NCI-H146 treated with DMSO at 0.1 percent for 48 hours (cell line): Measurements from ENCODE around the gene GNE.
"Not testable (repeated sequence)": the region's sequence is repeated elsewhere in the genome, so short reads cannot be mapped to it uniquely, and the experiment has no call there.

ENCODE experiments used
- DNase-seq: peaks from one replicate; lab custom pipeline; 2025; ENCODE audit not compliant: unreplicated experiment; lab: John Stamatoyannopoulos, UW

The GNE gene

DNA sequence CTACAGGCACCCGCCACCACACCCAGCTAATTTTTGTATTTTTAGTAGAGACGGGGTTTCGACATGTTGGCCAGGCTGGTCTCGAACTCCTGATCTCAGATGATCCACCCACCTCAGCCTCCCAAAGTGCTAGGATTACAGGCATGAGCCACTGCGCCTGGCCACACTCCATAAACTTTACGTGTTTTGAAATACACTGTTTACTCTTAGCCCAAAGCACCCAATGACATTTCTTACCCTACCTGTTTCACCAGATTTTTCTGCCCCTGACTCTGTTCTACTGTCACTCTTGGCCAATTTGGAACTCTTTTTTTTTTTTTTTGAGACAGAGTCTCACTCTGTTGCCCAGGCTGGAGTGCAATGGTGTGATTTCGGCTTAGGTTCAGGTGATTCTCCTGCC, 15.1 kb upstream of the GNE start:
- DNase-seq, result not testable (repeated sequence)

DNA sequence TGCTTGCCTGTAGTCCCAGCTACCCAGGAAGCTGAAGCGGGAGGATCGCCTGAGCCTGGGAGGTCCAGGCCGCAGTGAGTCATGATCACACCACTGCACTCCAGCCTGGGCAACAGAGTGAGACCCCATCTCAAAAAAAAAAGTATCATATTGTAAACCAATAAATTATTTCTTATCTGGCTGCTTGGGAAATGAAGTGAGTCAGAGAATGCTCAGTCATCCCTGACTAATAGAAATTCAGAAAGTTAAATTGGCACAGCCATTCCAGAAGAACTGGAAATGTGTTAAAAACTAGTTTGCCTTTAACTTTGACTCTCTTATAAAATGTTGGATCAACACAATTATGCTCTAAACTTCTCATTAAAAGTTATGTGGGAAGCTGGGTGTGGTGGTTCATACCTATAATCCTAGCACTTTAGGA, 9.8 kb upstream of the GNE start:
- DNase-seq, result no peak

DNA sequence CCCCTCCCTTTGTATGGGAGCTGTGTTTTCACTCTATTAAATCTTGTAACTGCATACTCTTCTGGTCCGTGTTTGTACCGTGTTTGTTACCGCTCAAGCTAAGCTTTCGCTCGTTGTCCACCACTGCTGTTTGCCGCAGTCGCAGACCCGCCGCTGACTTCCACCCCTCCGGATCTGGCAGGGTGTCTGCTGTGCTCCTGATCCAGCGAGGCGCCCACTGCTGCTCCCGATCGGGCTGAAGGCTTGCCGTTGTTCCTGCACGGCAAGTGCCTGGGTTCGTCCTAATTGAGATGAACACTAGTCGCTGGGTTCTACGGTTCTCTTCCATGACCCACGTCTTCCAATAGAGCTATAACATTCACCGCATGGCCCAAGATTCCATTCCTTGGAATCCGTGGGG, 6.6 kb upstream of the GNE start:
- DNase-seq, result no peak

DNA sequence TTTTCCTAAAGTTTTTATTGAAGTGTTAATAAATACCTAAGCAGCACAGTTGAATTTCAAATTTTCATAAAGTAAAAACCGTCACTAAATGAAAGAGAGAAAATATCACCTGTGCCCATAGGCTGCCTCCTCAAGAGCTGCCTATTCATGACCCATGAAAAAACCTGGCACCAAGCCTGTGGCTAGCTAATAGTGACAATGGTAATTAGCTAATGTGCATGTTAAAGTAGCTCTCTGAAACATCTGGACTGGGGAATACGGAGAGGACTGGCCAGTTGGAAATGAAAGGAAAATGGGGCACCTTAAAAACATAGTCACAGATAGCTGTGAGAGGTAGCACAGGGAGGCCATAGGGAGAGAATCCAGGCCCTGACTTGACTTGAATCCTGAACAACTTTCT, 5.4 kb upstream of the GNE start:
- peak; percentile 2 for DNase-seq

DNA sequence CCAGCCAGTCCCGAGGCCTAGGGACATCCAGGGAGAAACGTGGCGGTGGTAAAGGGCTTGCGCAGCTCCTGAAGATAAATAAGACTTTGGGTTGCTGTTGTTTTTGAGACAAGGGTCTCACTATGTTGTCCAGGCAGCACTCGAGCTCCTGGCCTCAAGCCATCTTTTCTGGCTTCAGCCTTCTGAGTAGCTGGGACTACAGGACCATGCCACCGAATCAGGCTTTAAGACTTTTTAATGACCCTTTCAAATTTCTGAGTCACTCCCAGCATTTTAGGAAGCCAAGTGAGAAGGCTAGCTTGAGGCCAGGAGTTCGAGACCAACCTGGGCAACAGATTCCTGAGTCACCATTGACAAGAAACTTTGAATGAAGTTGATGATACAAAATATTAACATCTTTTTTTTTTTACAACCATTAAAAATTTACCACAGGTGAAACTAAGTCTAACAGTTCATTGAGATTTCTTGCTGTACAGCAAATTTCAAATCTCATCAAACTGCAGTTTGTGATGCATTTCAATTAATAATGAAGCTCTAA, 817 bp upstream of the GNE start:
- no peak for DNase-seq

DNA sequence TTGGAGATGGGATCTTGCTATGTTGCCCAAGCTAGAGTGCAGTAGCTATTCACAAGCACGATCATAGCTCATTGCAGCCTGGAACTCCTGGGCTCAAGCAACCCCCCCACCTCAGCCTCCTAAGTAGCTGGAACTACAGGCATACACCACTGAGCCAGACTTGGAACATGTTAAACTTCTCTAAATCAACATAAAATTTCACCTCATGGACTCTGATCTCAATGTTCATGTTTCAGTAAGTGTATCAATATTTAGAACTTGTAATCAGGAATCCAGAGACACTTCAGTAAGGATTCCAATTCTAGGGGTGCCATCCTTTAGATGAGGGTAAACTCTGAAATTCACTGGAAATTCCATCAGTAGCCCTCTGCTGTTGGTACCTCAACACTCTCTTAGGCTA, 6.8 kb downstream of the GNE start:
- no peak for DNase-seq

DNA sequence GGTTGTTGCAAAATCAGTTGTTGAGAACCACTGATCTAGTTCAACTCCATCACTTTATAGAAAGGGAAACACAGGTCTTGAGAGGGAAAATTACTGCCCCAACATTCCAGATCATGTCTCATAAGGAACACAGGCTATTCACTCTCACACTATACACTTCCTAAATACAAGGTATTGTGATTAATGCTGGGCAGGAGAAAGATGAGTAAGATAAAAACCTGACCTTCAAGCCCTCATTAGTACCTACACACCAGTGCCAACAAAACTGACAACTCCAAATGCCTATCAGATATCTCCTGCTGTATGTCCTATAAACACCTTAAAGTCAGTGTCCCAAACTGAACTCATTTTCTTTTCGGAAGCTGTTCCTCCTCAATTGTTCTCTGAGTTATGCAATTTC, 8.2 kb downstream of the GNE start:
- DNase-seq, result no peak

DNA sequence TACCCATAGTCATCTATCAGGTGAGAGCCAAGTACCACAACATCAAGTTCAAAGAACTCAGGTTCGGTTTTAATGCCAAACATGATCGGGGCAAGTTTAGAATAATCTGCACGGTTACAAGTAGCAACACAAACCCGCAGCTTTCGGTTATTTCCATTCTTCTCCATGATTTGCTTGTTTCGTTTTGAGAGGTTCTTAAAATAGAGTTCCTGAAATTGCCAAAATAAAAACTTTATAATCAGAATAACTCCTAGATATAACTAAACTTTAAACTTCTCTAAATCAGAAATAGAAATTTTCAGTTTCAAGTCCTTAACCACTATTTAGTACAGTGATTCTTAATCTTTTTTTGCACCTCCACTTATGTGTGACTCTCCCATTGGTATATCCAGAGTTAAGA, 9.1 kb downstream of the GNE start:
- no peak for DNase-seq

DNA sequence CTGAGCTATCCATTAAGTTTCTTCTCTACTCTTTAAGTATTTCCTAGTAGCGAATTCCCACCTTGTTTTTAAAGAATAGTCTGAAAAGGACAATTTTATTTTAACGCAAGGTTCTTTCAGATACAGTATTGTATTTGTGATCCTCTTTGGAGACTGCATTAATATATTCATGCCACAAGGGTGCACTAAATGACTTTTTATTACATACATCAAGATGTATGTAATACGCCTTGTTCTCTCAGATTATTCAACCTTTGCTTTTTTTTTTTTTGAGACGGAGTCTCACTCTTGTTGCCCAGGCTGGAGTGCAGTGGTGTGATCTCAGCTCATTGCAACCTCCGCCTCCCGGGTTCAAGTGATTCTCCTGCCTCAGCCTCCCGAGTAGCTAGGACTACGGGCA, 10.2 kb downstream of the GNE start:
- DNase-seq, result peak; percentile 21

DNA sequence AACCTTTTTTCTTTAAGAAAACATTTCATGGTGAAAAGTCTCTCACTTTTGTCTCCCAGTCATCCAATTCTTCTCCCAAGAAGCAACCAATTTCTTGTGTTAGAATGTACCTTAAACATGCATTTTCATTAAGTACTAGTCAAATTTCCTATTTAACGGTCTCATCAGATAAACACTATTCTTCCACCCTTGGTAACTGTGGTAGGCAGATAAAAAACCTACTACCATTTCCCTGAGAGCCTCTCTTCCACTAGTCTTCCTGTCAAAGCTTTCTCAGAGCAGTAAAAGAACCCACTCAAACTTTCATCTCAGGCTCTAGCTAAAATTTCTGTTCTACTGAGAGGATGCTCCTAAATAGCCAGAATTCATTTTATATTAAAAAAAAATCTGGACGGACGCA, 10.9 kb downstream of the GNE start:
- DNase-seq, result no peak

DNA sequence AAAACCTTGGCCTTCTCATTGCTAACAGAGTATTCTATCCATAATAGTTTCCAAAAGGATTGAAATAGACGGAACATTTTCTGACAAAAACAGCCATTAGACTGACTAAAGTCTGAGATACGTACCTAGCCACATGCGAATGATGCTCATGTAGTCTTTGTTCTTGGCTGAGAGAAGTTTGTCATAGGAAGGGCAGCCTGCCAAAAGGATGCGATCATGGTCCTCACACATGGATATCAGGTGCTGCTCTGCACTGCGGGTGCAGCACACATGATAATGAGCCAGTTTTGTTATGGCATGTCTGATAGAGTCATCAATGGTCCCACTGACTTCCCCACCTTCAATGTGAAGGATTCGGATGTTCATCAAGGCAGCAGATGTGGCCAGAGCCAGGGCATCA, 12.3 kb downstream of the GNE start:
- DNase-seq, result no peak

DNA sequence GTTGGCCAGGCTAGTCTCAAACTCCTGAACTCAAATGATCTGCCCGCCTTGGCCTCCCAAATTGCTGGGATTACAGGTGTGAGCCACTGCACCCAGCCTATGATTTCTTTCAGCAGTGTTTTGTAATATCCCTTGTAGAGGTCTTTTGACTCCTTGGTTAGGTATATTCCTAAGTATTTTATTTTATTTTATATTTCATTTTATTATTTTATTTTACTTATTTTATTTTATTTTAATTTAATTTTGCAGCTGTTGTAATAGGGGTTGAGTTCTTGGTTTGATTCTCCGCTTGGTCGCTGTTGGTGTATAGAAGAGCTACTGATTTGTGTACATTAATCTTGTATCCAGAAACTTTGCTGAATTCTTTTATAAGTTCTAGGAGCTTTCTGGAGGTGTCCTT, 18.6 kb downstream of the GNE start:
- DNase-seq, result not testable (repeated sequence)

DNA sequence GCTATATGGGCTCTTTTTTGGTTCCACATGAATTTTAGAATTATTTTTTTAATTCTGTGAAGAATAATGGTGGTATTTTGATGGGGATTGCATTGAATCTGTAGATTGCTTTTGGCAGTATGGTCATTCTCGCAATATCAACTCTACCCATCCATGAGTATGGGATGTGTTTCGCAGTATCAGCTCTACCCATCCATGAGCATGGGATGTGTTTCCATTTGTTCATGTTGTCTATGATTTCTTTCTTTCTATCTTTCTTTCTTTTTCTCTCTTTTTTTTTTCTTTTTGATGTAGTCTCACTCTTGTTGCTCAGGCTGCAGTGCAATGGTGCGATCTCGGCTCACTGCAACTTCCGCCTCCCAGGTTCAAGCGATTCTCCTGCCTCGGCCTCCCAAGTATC, 19.0 kb downstream of the GNE start:
- DNase-seq, result not testable (repeated sequence)

DNA sequence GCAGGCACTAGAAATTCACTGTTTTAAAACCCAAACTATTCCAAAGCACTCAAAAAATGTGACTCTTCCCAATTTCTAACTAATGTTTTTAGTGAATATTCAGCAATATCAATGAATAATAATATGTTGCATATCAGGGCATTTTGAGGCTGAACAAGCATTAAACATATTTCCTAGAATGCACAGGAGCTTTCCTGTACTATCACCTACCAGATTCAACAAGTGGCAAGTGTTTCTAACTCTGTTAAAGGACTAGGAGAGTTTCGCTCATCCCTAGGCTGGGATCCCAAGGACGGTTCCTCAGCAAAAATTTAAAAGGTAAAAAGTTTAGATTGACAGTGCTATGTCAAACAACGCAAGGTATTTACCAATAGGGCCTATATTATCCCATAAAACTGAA, 21.0 kb downstream of the GNE start:
- no peak for DNase-seq

DNA sequence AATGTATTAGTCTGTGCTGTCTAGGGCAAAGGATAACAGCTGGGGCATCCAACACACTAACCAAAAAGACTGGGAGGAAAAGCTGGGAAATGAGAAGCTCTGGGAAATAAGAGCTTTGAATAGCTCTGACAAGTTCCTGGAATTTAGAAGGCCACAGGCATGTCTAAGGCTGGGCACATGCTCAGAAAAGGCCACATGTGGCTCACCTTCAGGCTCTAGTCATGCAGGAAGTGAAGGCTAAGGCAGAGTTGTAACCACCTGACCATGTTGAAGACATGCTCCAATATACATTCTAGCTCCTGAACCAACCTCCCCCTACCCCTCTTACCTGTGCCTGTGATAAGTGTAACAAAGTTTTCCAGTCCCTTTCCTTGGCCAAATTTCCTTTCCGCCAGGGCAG, 35.8 kb downstream of the GNE start:
- DNase-seq, result no peak

DNA sequence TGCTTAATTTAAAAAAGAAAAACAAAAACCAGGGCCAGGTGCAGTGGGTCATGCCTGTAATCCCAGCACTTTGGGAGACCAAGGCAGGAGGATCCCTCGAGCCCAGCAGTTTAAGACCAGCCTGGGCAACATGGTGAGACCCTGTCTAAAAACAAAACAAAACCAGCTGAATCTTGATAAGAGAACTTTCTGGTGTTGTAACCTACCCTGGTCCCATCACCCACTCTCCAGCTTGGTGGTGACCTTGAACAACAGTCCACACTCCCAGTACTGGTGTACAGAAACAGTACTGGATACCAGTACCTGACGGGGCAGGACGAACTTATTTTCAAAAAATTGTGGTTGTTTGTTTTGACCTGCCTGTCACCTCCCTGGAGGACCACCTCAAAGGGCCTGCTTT, 36.6 kb downstream of the GNE start:
- DNase-seq, result no peak

DNA sequence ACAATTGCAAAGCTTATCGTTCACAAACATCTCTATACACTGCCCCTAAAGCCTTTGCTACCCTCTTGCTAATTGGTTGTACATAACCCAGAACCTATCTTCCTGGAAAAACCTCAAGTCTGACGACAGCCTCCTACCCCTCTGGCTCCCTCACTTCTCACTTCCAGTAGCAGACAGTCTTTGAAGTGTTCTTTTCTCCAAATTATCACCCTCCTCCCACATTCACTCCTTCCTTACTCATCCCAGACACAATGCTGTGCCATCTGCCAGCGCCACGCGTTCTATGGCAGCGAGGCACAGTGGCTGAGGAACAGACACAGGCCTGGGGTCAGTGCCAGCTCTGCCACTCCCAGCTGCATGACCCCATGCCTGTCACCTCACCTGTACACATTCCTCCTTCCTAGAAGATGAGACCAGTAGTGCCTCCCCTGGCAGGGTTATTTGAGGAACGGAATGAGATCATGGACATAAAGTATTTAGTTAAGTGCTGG, 39.8 kb downstream of the GNE start:
- no peak for DNase-seq

DNA sequence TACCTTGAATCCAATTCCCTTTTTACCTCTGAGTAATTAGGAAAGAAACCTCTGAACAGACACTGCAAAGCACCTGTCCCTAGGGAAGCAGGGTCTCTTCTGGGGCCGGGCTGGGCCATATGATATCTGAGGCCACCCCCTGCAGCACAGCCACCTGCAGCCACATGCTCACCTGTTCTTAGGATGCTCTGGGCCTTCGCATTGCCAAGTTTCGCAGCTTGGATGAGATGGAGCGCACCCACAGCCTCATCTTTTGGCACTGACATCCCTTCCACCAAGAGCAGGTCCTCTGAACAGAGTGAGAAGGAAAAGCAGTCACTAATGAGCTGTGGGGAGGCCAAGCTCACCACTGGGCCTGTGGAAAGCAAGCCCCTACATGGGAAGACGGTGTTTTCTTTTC, 40.2 kb downstream of the GNE start:
- DNase-seq, result peak; percentile 31

DNA sequence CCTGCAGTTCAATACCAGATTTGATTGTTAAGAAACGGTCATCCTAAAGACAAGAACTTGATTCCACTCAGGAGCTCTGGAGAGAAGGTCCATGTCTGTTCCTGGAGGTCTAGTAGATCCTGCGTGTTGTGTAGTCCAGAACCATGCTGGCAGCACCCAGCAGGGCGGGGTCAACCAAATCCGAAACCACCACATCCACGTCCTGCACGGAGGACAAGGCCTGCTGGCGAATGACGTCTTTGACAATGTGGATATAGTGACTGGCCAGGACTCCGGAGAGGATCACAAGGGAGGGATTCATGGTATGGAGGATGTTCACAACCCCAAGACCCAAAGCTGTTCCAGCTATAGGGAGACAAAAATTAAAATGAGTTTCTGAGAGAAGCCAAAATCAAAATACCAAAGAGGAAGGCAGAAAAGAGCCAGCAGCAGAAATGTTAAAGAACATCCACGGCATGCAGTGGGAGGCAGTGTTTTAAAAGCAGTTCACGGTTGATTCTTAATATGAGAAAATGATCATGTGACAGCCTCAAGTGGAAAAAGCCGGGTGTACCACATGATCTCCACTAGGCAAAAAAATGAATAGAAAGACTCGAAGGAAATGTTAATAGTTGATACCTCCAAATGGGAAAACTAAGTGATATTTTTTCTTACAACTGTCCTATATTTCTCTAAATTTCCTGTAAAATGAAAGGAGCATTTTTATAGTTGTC, 40.8 kb downstream of the GNE start:
- DNase-seq, result no peak

DNA sequence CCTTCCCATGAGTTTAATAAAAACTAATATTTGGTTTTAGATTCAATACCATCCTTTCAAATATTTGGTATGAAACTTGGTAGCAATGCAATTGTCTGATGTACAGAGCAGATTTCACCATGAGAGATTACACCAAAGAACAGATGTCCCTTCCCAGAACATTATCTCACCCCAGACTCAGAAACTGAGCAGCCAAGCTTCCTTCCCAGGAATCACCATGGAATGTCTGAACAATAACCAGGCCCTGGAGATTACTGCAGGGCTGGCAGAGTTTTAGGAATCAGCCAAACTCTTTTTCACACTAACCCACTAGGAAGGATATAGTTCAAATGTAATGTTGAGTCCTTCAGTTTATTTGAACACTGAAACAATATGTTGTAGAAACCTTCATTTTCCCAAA, 43.7 kb downstream of the GNE start:
- no peak for DNase-seq

DNA sequence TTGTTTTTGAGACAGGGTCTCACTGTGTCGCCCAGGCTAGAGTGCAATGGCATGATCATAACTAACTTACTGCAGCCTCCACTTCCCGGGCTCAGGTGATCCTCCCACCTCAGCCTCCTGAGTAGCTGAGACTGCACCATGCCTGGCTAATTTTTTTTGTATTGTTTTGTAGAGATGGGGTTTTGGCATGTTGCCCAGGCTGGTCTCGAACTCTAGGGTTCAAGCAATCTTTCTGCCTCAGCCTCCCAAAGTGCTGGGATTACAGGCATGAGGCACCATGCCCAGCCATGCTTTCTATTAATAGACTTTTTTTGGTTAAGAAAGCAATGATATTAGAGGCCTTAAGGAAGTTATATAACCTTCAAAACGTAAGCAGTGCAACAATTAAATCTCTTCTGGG, 44.3 kb downstream of the GNE start:
- DNase-seq, result no peak

DNA sequence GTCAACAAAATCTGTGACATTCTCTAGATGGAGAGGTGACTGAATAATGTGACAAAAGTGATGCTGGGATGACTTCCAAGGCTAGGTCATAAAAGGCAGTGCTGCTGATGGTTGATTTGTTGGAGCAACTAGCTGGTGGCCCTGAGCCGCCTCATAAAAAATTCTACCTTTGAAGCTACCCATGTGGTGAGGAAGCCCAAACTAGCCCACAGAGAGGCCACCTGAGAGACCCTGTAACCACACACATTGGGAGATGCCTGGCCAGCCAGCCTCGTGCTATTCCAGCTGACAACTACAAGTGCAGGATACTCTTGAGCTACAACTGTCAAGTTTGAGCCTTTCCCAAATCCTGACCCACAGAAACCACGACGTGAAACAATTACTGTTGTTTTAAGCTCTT, 44.9 kb downstream of the GNE start:
- no peak for DNase-seq

DNA sequence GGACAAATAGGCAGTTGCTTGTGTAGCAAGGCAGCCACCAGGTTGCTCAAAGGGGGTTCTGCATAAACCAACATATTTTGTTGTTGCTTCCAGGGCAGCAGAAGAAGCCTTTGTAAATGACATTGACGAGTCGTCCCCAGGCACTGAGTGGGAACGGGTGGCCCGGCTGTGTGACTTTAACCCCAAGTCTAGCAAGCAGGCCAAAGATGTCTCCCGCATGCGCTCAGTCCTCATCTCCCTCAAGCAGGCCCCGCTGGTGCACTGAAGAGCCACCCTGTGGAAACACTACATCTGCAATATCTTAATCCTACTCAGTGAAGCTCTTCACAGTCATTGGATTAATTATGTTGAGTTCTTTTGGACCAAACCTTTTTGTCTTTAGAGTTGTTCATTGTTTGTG, 46.7 kb downstream of the GNE start:
- no peak for DNase-seq
